GM20000 (cell line): ENCODE results near the gene THAP12.

Source experiments
- DNase-seq: peaks from one replicate; pipeline ENCODE4 v3.0.0; 2012; ENCODE audit warnings: low spot score
- CTCF ChIP-seq: IDR thresholded peaks from 2 replicates; pipeline ENCODE4 v1.5.1; 2012; ENCODE audit warnings: mild to moderate bottlenecking, control low read depth; ENCODE audit errors: extremely low read depth, missing control alignments

The THAP12 gene

GRCh38 chr11:76337469-76337868, 43.5 kb downstream of the THAP12 start:
- no peak for TF ChIP-seq CTCF

GRCh38 chr11:76336597-76336996, 44.3 kb downstream of the THAP12 start:
- no peak for TF ChIP-seq CTCF
- no peak for DNase-seq

More at GRCh38 chr11:76337469-76337868, 43.5 kb downstream of the THAP12 start:
- DNase-seq, result no peak

GRCh38 chr11:76335842-76336241, 45.1 kb downstream of the THAP12 start:
- DNase-seq, result no peak
- no peak for TF ChIP-seq CTCF

DNA sequence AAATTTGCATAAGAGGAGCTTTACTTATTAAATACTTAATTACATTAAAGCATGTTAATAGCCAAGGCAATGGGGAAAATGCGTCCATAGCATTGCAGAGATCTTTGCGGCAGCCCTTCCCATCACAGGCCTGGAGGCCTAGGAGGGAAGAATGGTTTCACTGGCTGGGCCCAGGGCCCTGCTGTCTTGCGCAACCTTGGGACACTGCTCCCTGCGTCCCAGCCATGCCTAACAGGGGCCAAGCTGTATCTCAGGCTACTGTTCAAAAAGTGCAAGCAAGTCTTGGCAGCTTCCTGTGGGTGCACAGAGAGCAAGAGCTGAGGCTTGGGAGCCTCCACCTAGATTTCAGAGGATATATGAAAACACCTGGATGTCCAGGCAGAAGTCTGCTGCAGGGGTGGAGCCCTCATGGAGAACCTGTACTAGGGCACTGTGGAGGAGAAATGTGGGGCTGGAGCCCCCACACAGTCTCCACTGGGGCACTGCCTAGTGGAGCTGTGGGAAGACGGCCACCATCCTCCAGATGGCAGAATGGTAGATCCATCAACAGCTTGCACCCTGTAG, 46.0 kb downstream of the THAP12 start:
- no peak for TF ChIP-seq CTCF
- DNase-seq, result no peak

GRCh38 chr11:76330651-76331050, 50.3 kb downstream of the THAP12 start:
- no peak for DNase-seq
- no peak for TF ChIP-seq CTCF

DNA sequence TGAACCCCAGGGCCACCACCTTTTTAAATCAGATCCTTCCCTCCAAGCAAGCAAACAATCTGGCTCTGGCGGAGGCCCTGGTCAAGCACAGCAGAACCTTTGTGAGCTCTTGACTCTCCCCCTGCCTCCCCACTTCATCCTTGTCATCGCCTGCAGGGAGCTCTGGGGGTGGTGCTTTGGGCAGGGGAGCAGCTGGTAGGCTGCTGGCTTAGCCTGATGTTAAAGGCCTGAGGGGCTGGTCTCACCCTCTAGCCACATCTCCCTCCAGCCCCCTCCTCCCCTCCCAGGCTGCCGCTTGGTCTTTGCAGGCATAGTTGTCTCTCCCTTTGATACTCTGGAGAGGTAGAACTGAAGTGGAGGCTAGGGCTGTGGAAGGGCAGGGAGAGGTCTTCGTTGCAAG, 50.9 kb downstream of the THAP12 start:
- DNase-seq, result no peak
- no peak for TF ChIP-seq CTCF

GRCh38 chr11:76329084-76329648, 51.8 kb downstream of the THAP12 start:
- no peak for DNase-seq

More at GRCh38 chr11:76329084-76329648, 51.8 kb downstream of the THAP12 start:
- TF ChIP-seq CTCF, result no peak
